NCI-H1092 (cell line): ENCODE results near the gene MYL9.

Experiments
- DNase-seq: peaks from one replicate; lab custom pipeline; 2025; lab: John Stamatoyannopoulos, UW

Gene MYL9

DNA sequence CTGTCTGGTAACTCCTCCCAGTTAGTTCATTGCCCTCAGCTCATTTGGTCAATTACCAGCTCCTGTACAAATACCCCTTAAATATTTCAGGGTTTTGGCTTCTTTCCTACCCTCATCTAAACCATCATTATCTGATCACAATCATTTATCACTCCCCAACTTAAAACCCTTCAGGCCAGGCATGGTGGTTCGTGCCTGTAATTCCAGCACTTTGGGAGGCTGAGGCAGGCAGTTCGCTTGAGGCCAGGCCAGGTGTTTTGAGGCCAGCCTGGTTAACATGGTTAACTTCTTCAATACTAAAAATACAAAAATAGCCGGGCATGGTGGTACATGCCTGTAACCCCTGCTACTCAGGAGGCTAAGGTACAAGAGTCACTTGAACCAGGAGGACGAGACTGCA lies 41.5 kb downstream of the MYL9 start:
- DNase-seq = no peak

DNA sequence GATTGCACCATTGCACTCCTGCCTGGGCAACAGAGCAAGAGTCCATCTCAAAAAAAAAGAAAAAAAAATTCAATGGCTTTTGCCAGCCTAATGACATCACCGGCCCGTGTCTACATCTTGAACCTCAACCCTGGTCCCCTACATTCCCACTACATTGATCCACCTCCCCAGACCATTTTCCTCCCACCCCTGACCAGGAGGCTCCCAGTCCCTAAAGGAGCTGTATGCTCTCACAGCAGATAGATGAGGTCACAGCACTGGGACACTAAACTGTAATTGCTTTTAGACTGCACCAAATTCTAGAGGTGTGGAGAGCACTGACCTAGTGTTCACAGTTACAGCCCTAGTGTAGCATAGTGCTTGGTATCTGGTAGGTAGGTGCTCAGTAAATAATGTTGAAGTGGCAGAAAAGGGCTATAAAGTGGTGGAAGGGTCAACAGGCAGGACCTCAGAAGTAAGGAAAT lies 42.7 kb downstream of the MYL9 start:
- no peak for DNase-seq

DNA sequence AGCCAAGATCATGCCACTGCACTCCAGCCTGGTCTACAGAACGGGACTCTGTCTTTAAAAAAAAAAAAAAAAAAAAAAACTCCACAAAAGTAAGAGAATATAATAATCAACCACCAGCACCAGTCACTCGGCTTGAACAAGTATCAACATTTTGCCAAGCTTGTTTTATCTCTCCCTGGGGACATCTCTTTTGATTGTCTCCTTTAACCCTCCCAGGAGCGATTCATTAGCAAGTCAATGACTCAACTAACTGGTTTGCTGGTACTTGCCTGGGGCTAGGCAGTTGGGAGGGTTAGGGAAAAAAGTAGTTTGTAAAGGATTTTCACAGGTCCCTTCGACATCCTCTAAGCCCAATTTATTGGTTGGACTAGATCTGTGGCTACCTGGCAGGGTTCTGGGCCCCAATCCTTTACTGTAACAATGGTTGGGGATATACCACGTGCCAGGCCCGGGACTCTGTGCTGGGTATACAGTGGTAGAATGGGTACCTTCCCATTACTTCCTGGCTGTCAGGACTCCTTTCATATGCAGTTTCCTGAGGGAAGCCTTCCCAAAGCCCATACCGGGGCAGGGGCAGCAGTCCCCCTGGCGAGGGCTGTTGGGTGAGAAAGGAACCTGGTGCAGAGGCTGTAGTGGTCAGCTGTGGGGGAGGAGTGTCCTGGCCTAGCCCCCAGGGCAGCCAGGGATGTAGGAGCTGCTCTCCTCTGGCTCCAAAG lies 44.2 kb downstream of the MYL9 start:
- DNase-seq = no peak

DNA sequence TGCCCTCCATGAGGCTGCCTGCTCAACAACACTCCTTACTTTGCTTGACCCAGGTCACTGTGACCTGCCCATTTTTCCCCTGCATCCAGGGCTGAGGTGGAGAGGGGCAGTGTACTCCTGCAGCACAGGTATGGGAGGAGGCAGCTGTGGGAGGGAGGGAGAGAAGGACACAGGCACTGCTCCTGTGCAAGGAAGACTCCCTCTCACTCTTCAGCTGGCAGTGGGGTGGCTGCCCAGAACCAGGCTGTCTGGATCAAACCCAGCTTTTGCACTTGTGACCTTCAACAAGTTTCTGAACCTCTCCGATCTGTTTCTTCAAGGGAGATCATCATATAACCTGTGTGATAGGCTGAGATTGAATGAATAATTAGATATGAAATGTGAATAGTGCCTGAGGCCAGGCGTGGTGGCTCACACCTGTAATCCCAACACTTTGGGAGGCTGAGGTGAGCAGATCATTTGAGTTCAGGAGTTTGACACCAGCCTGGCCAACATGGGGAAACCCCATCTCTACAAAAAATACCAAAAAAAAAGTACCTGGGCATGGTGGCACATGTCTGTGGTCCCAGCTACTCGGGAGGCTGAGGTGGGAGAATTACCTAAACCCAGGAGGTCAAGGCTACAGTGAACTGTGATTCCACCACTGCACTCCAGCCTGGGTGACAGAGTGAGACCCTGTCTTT lies 46.2 kb downstream of the MYL9 start:
- no peak for DNase-seq

DNA sequence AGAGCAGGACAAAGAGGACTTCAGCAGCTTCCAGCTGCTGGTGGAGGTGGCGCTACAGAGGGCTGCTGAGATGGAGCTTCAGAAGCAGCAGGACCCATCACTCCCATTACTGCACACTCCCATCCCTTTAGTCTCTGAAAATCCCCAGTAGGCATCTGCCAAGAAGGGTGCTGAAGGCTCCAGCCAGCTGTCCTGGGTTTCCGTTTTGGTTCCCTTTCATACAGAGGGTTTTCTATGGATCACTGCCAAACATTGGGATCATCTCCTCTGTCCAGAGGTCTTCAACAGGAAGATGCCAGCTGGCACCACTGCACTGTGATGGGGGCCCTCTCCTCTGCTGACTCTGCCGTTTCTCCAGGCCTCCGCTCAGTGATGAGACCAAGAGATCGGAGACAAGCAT lies 50.0 kb downstream of the MYL9 start:
- DNase-seq = peak; percentile 12

DNA sequence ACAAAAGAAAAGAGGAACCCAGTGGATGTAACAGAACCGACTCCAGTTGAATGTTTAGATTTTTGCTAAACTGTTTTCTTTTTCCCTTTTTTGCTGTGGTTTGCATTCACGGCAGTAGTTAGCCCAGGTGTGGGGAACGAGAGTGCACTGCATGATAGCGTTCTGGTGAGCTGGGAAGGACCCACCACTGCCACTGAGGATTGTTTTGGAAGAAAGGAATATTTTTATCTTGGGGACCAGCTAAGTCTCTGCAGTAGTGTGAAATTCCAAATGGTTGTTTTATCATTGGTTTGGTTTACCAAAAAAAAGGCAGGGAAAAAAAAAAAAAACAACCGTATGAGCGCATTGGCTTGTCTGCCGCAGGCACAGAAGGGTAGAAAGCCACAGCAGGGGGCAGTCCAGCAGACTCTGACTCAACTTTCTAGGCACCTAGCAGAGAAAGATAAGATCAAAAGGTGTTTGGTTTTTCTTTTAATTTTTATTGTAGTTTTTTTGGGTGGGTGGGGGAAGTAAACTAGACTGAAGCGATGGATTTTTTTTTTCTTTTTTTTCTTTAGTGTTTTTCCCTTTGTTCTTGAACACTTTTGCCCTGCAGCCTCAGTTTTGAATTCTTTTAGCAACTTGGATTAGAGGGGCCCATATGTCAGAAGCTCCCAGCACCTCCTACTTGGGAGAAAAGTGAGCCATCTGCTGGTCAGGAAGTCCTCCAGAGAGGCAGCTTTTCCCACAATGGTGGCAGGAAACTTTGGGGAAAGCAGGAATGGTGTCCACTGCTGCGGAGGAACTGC lies 50.7 kb downstream of the MYL9 start:
- DNase-seq = no peak

DNA sequence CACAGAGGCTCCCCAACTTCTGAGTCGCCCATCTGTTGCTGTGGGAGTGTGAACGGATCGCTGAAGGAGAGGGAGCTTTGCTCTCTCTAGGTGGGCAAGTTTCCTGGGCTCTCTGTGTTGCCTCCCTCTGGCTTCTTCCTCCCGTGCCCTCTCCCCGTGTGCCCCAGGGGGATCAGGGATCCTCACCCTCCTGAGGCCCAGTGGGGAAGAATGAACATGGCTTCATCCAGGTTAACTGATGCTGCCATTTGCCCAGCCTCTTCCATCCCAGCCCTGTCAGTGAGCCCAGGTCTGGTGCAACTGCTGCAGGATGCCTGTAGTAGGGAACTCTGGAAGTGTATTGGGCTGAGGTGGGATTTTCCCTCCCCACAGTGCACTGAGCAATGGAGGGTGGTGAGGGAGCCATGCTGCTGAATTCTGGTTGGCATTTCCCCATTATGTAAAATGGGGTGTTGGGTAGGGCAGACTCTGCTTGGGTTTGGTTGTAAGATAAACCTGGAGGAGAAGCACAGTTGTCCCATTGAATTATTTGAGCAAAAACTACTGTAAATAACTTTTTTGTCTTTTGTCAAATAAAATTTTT lies 52.1 kb downstream of the MYL9 start:
- no peak for DNase-seq

DNA sequence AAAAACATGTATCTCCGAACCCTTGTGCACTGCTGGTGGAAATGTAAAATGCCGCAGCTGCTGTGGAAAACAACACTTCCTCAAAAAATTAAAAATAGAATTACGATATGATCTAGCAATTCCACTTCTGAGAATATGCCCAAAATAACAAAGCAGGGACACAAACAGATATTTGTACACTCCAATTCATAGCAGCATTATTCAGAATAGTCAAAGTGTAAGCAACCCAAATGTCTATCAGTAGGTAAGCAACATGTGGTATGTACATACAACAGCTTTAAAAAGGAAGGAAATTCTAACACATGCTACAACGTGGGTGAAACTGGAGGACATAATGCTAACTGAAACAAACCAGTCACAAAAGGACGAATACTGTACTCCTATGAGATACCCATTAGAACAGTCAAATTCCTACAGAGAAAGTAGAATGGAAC lies 58.6 kb downstream of the MYL9 start:
- DNase-seq = no peak
